ENCODE results near the gene CITED4.

The CITED4 gene

DNA sequence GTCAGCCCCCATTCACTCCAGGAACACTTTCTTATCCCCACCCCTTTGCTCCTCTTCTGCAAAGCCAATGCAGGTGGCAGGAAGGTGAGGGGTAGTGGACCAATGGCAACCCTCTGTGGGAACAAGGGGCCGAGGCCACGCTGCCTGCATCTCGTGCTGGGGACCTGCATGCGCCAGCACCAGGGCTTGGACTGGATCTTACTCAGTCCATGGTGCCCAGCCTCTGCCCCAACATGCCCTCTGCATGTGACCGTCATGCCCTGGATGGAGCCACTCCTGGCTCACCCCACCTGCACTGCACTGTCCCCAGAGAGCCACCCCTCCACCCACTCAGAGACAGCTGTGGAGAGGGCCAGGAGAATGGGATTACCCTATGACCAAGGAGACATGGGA, 22.2 kb downstream of the CITED4 start:
- Histone ChIP-seq H3K4me2 (no peak overlapping the region), H3K27ac (no peak overlapping the region), H3K36me3 (ENCODE audit: insufficient read depth) (no peaks in the 10 kb centered on the region), H3K9ac (no peak overlapping the region), H3K4me3 (IDR thresholded peaks at IDR 0.05; ENCODE audit: insufficient read depth, low read depth, low read length) (no peak overlapping the region), H2AFZ (ENCODE audit: low read depth) (no peak overlapping the region), H3K4me1 (ENCODE audit: low read depth, poor library complexity, severe bottlenecking) (peaks cover 11% of the 10 kb centered on the region), H3K79me2 (ENCODE audit: insufficient read depth, low read depth) (no peaks in the 10 kb centered on the region), H3K27me3 (ENCODE audit: insufficient read depth, low read depth) (no peaks in the 10 kb centered on the region), H4K20me1 (ENCODE audit: insufficient read depth) (no peaks in the 10 kb centered on the region)
- TF ChIP-seq, protein P1, sequence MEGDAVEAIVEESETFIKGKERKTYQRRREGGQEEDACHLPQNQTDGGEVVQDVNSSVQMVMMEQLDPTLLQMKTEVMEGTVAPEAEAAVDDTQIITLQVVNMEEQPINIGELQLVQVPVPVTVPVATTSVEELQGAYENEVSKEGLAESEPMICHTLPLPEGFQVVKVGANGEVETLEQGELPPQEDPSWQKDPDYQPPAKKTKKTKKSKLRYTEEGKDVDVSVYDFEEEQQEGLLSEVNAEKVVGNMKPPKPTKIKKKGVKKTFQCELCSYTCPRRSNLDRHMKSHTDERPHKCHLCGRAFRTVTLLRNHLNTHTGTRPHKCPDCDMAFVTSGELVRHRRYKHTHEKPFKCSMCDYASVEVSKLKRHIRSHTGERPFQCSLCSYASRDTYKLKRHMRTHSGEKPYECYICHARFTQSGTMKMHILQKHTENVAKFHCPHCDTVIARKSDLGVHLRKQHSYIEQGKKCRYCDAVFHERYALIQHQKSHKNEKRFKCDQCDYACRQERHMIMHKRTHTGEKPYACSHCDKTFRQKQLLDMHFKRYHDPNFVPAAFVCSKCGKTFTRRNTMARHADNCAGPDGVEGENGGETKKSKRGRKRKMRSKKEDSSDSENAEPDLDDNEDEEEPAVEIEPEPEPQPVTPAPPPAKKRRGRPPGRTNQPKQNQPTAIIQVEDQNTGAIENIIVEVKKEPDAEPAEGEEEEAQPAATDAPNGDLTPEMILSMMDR (conservative IDR thresholded peaks at IDR 0.05; ENCODE audit: low read depth, low read length), result no peak

DNA sequence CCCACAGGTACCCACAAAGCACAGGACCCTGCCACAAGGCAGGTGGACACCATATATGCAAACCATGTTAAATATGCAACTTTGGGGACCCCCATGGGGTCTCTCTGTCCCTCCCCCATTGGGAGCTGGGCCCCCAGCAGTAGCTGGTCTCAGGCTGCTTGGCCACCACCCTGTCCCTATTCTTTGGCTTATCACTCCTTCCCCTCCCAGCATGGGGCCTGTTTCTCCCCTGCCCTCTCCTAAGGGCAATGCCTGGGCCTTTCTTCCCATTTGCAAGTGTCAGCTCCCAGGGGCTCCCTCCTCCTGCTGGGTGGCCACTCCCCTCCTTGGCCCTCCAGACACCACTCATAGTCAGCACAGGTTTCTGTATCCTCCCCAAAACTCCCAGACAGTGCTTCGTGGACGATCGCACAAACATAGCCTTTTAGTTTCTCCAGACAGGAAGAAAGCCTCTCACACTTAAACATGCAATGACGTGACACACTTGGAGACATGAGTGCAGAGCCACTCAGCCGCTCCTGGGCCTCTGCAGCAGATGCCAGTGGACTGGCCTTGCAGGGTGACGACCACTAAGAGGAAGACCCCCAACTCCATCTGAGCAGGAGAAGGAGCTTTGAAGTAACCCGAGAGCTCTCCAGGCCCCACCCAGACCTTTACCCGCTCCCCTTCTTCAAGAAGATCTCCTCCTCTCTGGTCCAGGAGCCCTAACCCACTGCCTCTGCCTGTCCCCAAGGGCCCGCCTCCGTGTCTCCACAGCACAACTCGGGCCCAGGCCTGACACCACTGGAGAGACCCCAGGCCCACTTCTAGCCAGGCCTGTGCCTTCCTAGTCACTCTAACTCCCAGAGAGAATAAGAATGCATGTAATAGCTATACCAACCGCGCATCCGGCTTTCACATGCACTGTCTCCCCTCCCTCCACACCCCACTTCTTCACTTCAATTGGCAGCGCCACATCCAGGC, 22.9 kb downstream of the CITED4 start:
- Histone ChIP-seq H4K20me1 (ENCODE audit: insufficient read depth) (no peaks in the 10 kb centered on the region), H2AFZ (ENCODE audit: low read depth) (no peak overlapping the region), H3K4me3 (IDR thresholded peaks at IDR 0.05; ENCODE audit: insufficient read depth, low read depth, low read length) (no peak overlapping the region), H3K27me3 (ENCODE audit: insufficient read depth, low read depth) (no peaks in the 10 kb centered on the region), H3K36me3 (ENCODE audit: insufficient read depth) (no peaks in the 10 kb centered on the region), H3K4me1 (ENCODE audit: low read depth, poor library complexity, severe bottlenecking) (peaks cover 5% of the 10 kb centered on the region), H3K27ac (no peak overlapping the region), H3K9ac (no peak overlapping the region), H3K79me2 (ENCODE audit: insufficient read depth, low read depth) (no peaks in the 10 kb centered on the region), H3K4me2 (no peak overlapping the region)
- TF ChIP-seq, protein P1 (conservative IDR thresholded peaks at IDR 0.05; ENCODE audit: low read depth, low read length), result no peak

DNA sequence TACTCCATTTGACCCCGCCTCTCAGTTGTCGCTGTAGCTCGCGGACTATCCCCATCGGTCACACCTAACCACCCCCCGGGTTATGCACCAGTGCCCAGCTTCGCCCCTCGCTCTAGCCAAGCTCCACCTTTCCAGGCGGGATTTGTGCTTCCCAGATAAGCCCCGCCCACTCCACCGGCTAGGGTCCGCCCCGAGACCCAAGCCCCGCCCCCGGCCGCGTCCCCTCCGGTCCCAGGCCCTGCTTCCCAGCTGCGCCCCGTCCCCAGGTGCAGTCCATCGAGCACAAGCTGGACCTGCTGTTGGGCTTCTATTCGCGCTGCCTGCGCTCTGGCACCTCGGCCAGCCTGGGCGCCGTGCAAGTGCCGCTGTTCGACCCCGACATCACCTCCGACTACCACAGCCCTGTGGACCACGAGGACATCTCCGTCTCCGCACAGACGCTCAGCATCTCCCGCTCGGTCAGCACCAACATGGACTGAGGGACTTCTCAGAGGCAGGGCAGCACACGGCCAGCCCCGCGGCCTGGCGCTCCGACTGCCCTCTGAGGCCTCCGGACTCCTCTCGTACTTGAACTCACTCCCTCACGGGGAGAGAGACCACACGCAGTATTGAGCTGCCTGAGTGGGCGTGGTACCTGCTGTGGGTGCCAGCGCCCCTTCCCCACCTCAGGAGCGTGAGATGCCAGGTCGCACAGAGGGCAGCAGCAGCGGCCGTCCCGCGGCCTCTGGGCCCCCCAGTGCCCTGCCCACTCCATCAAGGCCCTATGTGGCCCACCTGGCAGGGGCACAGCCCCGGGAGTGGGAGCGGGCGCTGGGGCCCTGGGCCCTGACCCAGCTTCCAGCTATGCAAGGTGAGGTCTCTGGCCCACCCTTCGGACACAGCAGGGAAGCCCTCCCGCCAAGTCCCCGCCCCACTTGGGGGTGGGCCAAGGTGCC, 23.9 kb downstream of the CITED4 start:
- TF ChIP-seq, protein P1 (conservative IDR thresholded peaks at IDR 0.05; ENCODE audit: low read depth, low read length), result no peak
- no peak overlapping the region for H3K27ac ChIP-seq
- no peaks in the 10 kb centered on the region for H3K36me3 ChIP-seq (ENCODE audit: insufficient read depth)
- H3K4me1 ChIP-seq (ENCODE audit: low read depth, poor library complexity, severe bottlenecking), result no peaks in the 10 kb centered on the region
- H3K4me2 ChIP-seq, result no peak overlapping the region
- H2AFZ ChIP-seq (ENCODE audit: low read depth), result no peak overlapping the region
- H3K27me3 ChIP-seq (ENCODE audit: insufficient read depth, low read depth), result no peaks in the 10 kb centered on the region
- H3K9ac ChIP-seq, result no peak overlapping the region
- no peaks in the 10 kb centered on the region for H3K79me2 ChIP-seq (ENCODE audit: insufficient read depth, low read depth)
- no peak overlapping the region for H3K4me3 ChIP-seq (IDR thresholded peaks at IDR 0.05; ENCODE audit: insufficient read depth, low read depth, low read length)
- no peaks in the 10 kb centered on the region for H4K20me1 ChIP-seq (ENCODE audit: insufficient read depth)

DNA sequence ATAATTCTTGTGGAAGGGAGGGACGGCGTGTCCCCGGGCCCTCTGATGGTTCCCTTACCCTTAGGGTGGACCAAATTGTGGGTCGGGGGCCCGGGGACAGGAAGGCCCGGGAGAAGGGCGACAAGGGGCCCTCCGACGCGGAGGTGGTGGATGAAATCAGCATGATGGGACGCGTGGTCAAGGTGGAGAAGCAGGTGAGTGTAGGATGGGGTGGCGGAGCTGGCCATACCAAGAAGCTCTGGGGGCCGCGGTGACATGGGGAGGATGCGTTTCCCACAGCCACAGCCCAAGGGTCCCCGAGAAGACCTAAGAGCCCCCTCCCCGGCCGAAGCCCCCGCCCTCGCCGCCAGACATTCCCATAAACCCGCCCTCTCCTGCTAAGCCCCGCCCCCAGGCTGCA, 24.6 kb downstream of the CITED4 start:
- no peak overlapping the region for H2AFZ ChIP-seq (ENCODE audit: low read depth)
- no peak overlapping the region for H3K4me3 ChIP-seq (IDR thresholded peaks at IDR 0.05; ENCODE audit: insufficient read depth, low read depth, low read length)
- no peaks in the 10 kb centered on the region for H3K27me3 ChIP-seq (ENCODE audit: insufficient read depth, low read depth)
- TF ChIP-seq, protein P1 (conservative IDR thresholded peaks at IDR 0.05; ENCODE audit: low read depth, low read length), result no peak
- H3K79me2 ChIP-seq (ENCODE audit: insufficient read depth, low read depth), result no peaks in the 10 kb centered on the region
- no peaks in the 10 kb centered on the region for H3K36me3 ChIP-seq (ENCODE audit: insufficient read depth)
- no peak overlapping the region for H3K9ac ChIP-seq
- no peaks in the 10 kb centered on the region for H3K4me1 ChIP-seq (ENCODE audit: low read depth, poor library complexity, severe bottlenecking)
- H4K20me1 ChIP-seq (ENCODE audit: insufficient read depth), result no peaks in the 10 kb centered on the region
- no peak overlapping the region for H3K4me2 ChIP-seq
- H3K27ac ChIP-seq, result no peak overlapping the region
